ENCODE measurements around the gene PTEN. TPM values are rescaled to one million over a fixed set of nuclear protein-coding genes. Genes with fewer than 3 reads are reported as not detected.
A peak's percentile ranks its signal among the peaks of the same experiment; 100 is the strongest.

The PTEN gene
- total and polyA plus RNA-seq, 9 of the 15 experiments (the other 6 are each of a cell fraction or from before 2014, with no cell fraction given) = 8.4 to 56.9 (median 22.2) TPM

DNA sequence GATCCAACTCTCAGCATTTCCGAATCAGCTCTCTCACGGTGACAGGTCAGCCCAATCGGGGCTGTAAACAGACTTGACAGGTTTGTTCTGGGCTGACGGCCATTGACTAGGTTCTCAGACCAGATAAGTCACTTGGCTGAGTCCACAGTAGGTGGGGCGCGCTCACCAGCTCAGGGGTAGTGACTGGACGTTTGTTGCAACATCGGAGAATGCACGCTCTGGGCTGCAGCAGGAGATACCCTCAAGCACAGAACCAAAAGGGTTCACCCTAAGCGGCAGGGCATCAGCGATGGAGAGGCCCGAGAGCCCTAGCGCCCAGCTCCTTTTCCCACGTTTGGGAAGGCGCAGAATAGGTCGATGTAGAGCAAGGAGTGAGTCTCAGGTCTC is 1.9 kb upstream of the PTEN start (continued):
- no peak for TF ChIP-seq TAF9B (IDR thresholded peaks at IDR 0.05; ENCODE audit: partially characterized antibody)
- TF ChIP-seq FOS (IDR thresholded peaks at IDR 0.05; ENCODE audit: extremely low read depth, insufficient read length) = no peak
- peak; percentile 87 for TF ChIP-seq HMBOX1 (IDR thresholded peaks at IDR 0.05)
- no peak for TF ChIP-seq ZNF232 (CRISPR knock-in tag; IDR thresholded peaks at IDR 0.05)
- no peak for TF ChIP-seq BRD9 (IDR thresholded peaks at IDR 0.05; ENCODE audit: low read depth, partially characterized antibody)
- TF ChIP-seq, protein P1, sequence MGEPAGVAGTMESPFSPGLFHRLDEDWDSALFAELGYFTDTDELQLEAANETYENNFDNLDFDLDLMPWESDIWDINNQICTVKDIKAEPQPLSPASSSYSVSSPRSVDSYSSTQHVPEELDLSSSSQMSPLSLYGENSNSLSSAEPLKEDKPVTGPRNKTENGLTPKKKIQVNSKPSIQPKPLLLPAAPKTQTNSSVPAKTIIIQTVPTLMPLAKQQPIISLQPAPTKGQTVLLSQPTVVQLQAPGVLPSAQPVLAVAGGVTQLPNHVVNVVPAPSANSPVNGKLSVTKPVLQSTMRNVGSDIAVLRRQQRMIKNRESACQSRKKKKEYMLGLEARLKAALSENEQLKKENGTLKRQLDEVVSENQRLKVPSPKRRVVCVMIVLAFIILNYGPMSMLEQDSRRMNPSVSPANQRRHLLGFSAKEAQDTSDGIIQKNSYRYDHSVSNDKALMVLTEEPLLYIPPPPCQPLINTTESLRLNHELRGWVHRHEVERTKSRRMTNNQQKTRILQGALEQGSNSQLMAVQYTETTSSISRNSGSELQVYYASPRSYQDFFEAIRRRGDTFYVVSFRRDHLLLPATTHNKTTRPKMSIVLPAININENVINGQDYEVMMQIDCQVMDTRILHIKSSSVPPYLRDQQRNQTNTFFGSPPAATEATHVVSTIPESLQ (CRISPR knock-in tag; IDR thresholded peaks at IDR 0.05) = no peak
- TF ChIP-seq, protein P2, sequence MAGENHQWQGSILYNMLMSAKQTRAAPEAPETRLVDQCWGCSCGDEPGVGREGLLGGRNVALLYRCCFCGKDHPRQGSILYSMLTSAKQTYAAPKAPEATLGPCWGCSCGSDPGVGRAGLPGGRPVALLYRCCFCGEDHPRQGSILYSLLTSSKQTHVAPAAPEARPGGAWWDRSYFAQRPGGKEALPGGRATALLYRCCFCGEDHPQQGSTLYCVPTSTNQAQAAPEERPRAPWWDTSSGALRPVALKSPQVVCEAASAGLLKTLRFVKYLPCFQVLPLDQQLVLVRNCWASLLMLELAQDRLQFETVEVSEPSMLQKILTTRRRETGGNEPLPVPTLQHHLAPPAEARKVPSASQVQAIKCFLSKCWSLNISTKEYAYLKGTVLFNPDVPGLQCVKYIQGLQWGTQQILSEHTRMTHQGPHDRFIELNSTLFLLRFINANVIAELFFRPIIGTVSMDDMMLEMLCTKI (IDR thresholded peaks at IDR 0.05; ENCODE audit: partially characterized antibody) = no peak
- TF ChIP-seq, protein P3, sequence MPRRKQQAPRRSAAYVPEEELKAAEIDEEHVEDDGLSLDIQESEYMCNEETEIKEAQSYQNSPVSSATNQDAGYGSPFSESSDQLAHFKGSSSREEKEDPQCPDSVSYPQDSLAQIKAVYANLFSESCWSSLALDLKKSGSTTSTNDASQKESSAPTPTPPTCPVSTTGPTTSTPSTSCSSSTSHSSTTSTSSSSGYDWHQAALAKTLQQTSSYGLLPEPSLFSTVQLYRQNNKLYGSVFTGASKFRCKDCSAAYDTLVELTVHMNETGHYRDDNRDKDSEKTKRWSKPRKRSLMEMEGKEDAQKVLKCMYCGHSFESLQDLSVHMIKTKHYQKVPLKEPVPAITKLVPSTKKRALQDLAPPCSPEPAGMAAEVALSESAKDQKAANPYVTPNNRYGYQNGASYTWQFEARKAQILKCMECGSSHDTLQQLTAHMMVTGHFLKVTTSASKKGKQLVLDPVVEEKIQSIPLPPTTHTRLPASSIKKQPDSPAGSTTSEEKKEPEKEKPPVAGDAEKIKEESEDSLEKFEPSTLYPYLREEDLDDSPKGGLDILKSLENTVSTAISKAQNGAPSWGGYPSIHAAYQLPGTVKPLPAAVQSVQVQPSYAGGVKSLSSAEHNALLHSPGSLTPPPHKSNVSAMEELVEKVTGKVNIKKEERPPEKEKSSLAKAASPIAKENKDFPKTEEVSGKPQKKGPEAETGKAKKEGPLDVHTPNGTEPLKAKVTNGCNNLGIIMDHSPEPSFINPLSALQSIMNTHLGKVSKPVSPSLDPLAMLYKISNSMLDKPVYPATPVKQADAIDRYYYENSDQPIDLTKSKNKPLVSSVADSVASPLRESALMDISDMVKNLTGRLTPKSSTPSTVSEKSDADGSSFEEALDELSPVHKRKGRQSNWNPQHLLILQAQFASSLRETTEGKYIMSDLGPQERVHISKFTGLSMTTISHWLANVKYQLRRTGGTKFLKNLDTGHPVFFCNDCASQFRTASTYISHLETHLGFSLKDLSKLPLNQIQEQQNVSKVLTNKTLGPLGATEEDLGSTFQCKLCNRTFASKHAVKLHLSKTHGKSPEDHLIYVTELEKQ (CRISPR knock-in tag; IDR thresholded peaks at IDR 0.05) = no peak
- TF ChIP-seq BCOR (IDR thresholded peaks at IDR 0.05) = no peak
- TF ChIP-seq E2F3 (CRISPR knock-in tag; IDR thresholded peaks at IDR 0.05) = no peak
- no peak for TF ChIP-seq ZNF696 (CRISPR knock-in tag; conservative IDR thresholded peaks at IDR 0.05)
- no peak for TF ChIP-seq DDX20 (tag; IDR thresholded peaks at IDR 0.05; ENCODE audit: low read depth)
- no peak for TF ChIP-seq BCL6 (CRISPR knock-in tag; IDR thresholded peaks at IDR 0.05)
- no peak for TF ChIP-seq EHMT2 (IDR thresholded peaks at IDR 0.05)
- TF ChIP-seq NFIX (CRISPR knock-in tag; IDR thresholded peaks at IDR 0.05; ENCODE audit: low read depth) = no peak
- TF ChIP-seq ZNF133 (CRISPR knock-in tag; IDR thresholded peaks at IDR 0.05) = no peak
- no peak for TF ChIP-seq MTA3 (IDR thresholded peaks at IDR 0.05; ENCODE audit: borderline replicate concordance)
- no peak for TF ChIP-seq TCF7 (IDR thresholded peaks at IDR 0.05; ENCODE audit: borderline replicate concordance)
- no peak for TF ChIP-seq ELK1 (CRISPR knock-in tag; IDR thresholded peaks at IDR 0.05)
- peak; percentile 57 for TF ChIP-seq PKNOX1 (IDR thresholded peaks at IDR 0.05)

Measured in K562 (cell line).